ENCODE data around the gene TOP3A.

Gene TOP3A

GRCh38 chr17:18253947-18254821 lies 60.6 kb downstream of the TOP3A start:
- no peak for TF ChIP-seq CTCF (IDR thresholded peaks at IDR 0.05; ENCODE audit: borderline replicate concordance, insufficient read depth, low read depth, low read length)
- no peak overlapping the region for H3K4me3 ChIP-seq (ENCODE audit: low read depth, low read length)

GRCh38 chr17:18253187-18253884 lies 61.5 kb downstream of the TOP3A start:
- no peak for TF ChIP-seq CTCF (IDR thresholded peaks at IDR 0.05; ENCODE audit: borderline replicate concordance, insufficient read depth, low read depth, low read length)
- no peak overlapping the region for H3K4me3 ChIP-seq (ENCODE audit: low read depth, low read length)

- H3K4me3 ChIP-seq (ENCODE audit: low read depth, low read length), result no peak overlapping the region
- no peak for TF ChIP-seq CTCF (IDR thresholded peaks at IDR 0.05; ENCODE audit: borderline replicate concordance, insufficient read depth, low read depth, low read length)
Observed at GRCh38 chr17:18252160-18252559, 62.6 kb downstream of the TOP3A start.

GRCh38 chr17:18251204-18251603 lies 63.6 kb downstream of the TOP3A start:
- H3K4me3 ChIP-seq (ENCODE audit: low read depth, low read length), result no peak overlapping the region
- no peak for TF ChIP-seq CTCF (IDR thresholded peaks at IDR 0.05; ENCODE audit: borderline replicate concordance, insufficient read depth, low read depth, low read length)

GRCh38 chr17:18250708-18251107 lies 64.1 kb downstream of the TOP3A start:
- TF ChIP-seq CTCF (IDR thresholded peaks at IDR 0.05; ENCODE audit: borderline replicate concordance, insufficient read depth, low read depth, low read length), result no peak
- H3K4me3 ChIP-seq (ENCODE audit: low read depth, low read length), result no peak overlapping the region

GRCh38 chr17:18250259-18250658 lies 64.5 kb downstream of the TOP3A start:
- no peak for TF ChIP-seq CTCF (IDR thresholded peaks at IDR 0.05; ENCODE audit: borderline replicate concordance, insufficient read depth, low read depth, low read length)
- no peak overlapping the region for H3K4me3 ChIP-seq (ENCODE audit: low read depth, low read length)

Measured in GM12875 (cell line).